ENCODE results near the gene TNFRSF11A.

Gene TNFRSF11A

GRCh38 chr18:62345909-62346308, 20.8 kb downstream of the TNFRSF11A start:
- no peak for DNase-seq

DNA sequence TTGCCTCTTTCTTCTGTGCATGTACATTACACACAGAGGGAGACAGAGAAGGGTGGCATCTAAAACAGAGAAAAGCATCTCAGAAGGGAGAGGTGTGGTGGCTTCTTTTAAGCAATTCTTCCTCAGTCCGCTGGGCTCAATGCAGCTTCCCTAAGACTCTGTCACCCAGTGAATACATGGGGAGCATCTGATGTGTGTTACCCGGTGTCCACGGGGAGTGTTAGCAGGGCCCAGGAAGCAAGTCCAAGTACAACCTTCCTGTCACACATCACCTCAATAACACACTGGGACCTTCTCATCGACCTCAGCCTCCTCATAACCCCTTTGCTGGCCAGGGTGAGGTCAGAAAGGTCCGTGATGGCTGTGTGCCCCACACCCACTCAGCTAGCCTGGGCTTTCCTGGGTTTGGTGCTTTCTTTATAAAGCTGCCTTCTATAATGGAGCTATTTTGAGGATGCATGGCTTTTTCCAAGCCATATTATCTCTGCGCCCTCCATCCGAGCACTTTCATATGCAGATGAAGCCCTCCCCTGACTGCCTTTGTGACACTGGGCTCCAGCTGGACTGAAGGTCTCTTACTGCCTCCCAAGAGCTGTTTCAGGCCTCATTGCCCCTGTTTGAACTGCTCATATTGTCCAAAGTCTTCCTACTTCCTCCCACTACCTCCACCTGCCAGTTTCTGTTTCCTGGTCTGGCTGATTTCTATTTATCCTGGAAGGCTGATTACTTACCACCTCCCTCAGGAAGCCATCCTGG, 21.4 kb downstream of the TNFRSF11A start:
- no peak for DNase-seq

DNA sequence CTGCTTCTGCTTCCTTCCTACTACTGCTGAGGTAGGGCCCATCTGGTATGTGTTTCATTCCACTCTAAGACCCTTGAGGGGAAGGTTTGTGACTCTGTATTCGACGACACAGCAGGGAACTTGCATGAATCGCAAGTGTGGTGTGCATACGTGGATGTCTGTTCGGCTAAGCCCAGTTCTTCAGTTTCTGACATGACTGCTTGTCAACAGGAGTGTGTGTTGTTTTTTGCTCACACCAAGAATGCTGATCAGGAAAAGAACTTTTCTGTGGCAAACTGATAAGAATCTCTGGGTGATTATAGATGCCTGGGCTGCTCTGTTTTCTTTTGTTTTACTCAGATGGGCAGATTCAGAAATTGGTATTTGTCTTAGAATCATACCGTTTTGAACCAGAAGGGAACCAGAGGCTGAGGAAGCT, 22.0 kb downstream of the TNFRSF11A start:
- DNase-seq, result no peak

DNA sequence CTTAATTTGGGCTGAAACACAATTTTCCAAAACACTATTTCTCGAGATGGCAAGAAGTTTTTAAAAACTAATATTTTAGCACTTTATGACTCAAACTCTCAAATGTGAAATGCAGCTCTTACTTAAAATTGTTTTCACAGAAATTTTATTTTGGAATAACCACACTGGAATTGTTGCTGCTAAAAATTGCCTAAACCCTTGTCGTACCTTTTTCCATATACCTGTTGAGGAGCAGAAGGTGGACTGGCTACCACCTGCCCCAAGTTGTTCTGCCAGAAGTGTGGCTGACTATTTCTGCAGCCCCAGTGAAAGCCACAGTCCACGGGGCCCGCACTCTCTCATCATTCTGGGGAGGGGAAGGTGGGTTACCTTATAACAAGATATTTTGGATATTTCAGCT, 23.4 kb downstream of the TNFRSF11A start:
- DNase-seq, result no peak

DNA sequence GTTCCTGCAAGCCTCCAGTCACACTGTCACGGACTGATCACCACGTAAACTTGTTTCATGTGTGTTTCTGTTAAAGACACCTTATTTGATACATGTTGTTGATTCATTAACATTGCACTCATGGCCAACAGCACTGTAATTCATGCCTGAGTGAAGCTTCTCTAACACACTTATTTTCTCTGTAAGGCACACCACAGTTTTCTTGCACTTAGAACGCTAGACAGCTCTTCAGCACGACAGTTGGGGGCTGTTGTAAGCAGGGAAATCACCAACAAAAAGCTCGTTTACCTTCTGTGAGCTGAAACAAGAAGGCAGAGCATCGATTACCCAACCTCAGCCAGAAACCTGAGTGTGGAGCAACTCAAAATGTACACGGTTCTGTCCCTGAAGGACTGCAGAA, 28.1 kb downstream of the TNFRSF11A start:
- no peak for DNase-seq

DNA sequence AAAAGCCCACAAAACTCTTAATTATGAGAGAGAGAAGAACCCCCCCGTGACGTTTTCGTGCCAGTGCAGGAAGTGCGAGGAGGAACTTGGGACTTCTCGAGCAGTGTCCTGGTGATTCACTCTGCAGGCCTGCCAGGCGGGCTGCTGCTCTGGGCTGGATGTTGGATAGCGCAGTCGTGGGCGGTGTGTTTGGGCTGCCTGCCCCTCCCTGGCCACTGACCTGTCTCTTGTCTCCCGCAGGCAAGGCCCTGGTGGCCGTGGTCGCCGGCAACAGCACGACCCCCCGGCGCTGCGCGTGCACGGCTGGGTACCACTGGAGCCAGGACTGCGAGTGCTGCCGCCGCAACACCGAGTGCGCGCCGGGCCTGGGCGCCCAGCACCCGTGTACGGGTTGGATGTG, 29.0 kb downstream of the TNFRSF11A start:
- DNase-seq, result no peak

DNA sequence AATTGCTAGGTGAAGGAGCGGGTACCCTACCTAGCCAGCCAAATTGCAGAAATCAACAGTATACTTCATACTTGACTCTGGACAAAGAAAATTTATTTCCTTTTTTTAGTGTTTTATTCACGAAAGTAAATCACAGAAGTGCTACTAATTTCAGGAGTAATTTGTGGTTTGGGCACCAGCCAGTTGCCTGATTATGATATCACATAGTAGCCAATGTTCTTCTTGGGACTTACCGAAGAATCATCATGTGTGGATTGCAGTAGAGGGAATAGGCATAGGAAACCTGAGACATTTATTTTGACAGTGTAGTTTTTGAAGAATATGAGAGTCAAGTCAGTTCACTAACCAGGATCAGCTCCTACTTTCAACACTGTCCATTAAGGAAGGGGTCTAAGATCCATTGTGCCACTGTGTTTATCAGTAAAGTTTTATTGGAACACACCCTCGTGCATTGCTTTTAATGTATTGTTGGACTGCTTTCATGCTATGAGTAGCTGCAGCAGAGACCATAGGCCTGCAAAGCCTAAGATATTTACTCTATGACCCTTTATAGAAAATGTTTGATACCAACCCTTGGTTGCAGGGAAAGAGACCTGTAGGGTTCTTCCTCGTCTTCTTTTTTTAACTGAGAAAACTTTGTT, 32.1 kb downstream of the TNFRSF11A start:
- no peak for DNase-seq

GRCh38 chr18:62360805-62361204, 35.7 kb downstream of the TNFRSF11A start:
- DNase-seq, result no peak

DNA sequence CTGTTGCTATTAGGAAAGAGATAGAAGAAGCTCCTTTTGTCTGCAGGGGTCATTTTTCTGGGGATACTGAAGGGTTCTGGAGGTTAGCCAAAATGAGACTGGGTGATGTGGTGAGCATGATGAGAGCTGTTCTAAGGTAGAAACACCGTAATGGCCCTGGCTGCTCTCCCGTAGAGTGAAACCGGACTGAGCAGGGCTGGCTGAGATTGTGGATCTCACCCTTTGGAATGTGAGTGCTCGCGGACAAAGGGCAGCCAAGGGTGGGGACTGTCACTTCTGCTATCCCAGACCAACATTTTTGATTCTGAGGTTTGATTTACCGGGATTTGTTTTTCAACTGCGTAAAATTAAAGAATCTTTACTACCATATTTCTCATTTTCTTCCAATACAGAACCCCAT, 36.2 kb downstream of the TNFRSF11A start:
- no peak for DNase-seq

GRCh38 chr18:62364558-62364957, 39.4 kb downstream of the TNFRSF11A start:
- DNase-seq, result no peak

- DNase-seq, result no peak
Observed at GRCh38 chr18:62365420-62365819, 40.3 kb downstream of the TNFRSF11A start.

- no peak for DNase-seq
Observed at GRCh38 chr18:62366992-62367391, 41.9 kb downstream of the TNFRSF11A start.

DNA sequence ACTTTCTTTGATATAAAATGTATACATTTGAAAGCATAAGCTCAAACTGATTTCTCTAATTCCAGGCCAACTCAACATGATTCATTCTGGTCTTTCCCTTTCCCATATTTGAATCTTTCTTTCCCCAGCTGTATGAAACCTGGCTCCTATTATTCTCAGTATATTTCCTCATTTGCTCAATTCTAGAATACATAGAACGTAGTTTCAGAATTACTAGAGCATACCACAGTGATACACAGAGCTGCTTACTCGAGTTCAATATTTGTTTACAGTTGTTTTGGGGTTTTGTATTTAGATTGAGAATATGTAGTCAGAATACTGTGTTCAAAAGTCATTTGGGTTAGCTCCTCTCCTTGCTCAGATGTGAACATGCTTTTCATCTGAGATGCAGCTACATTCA, 43.0 kb downstream of the TNFRSF11A start:
- no peak for DNase-seq

GRCh38 chr18:62369129-62369644, 44.1 kb downstream of the TNFRSF11A start:
- no peak for DNase-seq

DNA sequence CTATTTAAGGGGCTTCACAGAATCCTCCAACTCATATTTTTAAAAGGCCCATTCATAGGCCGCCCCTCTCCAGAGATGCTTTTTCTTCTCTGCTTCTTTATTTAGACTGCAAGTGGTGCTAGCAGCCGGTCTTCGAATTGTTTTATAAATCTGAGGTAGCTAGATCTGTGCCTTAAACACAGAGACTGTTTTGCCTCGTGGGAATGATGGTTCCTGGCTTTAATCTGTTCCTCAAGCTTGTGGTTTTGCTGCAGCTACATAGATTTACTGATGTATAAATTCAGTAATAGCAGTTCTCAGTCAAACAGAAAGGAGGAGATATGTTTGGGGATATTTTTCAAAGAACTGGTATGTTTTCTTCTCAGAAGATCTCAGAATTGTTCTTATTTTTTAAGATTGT, 45.3 kb downstream of the TNFRSF11A start:
- no peak for DNase-seq

- DNase-seq, result no peak
Observed at GRCh38 chr18:62371436-62371835, 46.3 kb downstream of the TNFRSF11A start.

- DNase-seq, result no peak
Observed at GRCh38 chr18:62372156-62372555, 47.0 kb downstream of the TNFRSF11A start.

GRCh38 chr18:62372882-62373281, 47.8 kb downstream of the TNFRSF11A start:
- no peak for DNase-seq

DNA sequence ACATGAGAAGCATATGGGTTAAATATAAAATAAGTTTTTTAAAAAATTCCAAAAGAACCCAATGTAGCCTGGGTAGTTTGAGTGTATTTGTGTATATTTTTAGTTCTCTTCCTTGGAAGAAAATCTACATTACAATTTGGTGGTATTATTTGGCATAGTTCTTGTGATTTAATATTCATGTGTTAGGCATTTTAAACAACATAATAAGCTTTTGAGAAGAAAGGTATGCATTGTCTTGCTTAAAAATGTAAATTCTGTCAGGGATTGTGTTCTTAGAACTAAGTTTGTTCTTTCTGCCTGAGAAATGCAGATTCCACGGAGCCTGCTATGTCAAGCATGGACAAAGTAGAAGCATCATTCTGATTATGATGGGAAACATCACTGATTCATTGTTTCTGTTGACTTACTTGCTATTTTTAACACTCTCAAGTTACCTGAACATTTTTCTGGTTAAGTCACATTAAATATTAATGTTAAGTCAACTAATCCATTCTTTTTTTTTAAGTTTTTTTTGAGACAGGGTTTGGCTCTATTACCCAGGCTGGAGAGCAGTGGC, 49.4 kb downstream of the TNFRSF11A start:
- DNase-seq, result no peak

DNA sequence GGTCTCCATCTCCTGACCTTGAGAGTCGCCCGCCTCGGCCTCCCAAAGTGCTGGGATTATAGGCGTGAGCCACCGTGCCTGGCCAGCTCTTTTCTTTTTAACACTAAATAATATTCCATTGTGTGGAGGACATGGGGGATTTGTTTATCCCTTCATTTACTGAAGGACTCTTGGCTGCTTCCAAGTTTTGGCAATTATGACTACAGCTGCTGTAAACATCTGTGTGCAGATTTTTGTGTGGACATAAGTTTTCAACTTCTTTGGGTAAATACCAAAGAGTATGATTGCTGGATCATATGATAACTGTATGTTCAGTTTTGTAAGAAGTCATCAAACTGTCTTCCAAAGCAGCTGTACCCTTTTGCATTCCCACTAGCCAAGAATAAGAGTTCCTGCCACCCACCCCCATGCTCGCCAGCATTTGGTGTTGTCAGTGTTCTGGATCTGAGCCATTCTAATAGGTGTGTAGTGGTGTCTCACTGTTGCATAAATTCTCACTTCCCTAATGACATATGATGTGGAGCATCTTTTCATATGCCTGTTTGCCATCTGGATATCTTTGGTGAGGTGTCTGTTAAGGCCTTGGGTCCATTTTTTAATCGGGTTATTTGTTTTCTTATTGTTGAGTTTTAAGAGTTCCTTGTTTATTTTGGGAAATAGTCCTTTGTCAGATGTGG, 52.2 kb downstream of the TNFRSF11A start:
- DNase-seq, result no peak

DNA sequence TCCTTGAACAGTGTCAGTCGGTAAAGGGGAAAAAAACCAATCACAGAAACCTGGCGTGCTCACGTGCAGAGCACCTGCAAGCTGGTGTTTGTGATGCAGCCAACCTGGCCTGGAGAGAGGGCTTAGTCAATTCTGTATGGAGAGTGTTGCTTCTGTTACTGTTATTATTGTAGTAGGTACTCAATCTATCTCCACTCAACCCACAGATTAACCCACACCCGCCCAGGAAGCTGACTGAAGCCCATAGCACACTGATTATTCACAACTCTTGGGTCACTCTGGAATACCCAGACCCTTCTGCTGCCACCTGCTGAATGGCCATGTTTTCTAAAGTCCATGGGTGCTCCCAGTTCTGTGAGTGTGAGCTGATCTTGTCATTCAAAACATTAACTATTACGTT, 53.9 kb downstream of the TNFRSF11A start:
- no peak for DNase-seq

- no peak for DNase-seq
Observed at GRCh38 chr18:62381373-62381772, 56.3 kb downstream of the TNFRSF11A start.

DNA sequence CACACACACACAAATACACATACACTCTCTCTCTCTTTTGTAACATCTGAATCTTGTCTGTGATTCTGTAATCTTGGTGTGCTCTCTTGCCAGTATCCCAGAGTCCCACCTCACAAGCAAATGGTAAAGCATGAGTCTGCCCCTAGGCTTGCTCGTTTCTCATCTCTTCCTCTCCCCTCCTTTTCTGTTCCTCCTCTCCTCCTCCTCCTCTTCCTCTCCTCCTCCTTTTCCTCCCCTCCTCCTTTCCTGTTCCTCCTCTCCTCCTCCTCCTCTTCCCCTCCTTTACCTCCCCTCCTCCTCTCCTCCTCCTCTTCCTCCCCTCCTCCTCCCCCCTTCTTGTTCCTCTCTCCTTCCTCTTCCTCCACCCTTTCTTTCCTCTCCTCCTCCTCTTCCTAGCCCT, 59.0 kb downstream of the TNFRSF11A start:
- no peak for DNase-seq
